GM19238 (cell line): ENCODE results near the gene KRT27.

Source experiments
- DNase-seq: peaks from one replicate; pipeline ENCODE4 v3.0.0; 2011; ENCODE audit warnings: low spot score; ENCODE audit not compliant: insufficient read length

KRT27 gene

GRCh38 chr17:40810494-40810893, 28.1 kb upstream of the KRT27 start:
- DNase-seq = no peak

DNA sequence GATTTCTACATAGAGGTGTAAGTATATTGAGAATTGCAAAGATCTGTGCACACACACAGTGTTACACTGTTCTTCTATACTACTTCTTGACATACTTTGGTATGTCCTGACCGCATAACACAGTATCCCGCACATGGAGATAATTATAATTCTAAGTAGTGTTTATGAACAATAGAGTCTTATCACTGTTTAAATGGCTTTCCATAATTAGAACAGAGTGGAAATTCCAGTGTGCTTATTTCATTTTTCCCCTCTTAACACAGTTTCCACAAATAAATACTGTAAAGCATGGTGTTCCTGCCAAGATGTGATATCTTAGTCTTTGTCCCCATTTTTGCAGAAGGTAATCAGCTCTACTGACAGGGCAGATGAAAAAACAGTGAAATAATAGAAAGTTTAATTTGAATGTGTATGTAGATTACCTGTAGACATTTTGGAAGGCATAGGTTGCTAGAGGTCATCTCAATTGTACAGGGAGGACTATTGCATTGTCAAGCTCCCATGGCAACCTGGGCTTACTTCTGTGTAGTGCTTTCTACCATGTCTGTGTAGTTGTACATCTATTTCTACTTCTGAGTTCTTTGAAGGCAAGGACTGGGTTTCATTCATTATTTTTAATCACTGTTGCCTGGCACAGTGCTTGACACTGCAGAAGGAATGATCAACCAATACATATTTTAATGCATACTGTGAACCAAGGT, 27.5 kb upstream of the KRT27 start:
- no peak for DNase-seq

GRCh38 chr17:40806131-40806530, 23.8 kb upstream of the KRT27 start:
- DNase-seq = no peak

DNA sequence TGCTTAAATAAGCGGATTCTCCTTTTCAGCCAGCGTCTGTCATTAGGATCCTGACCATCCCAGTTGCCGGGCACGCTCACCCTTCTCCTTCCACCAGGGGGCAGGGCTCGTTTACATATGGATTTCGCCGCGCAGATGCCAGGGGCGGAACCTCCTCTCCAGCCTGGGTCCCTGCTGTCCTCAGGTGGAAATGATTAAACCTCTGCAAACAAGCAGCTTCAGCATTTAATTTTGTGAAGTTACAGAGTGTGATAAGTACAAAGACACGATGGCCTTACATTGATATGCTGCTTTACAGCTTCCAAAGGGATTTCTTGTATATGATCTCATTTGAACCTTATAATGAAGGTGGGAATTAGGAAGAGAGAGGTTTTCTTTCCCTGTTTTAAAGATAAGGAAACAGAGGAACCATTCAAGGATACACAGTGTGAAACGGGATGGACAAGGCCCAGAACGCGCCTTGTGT, 21.3 kb upstream of the KRT27 start:
- peak; percentile 53 for DNase-seq

- no peak for DNase-seq
Measured at GRCh38 chr17:40801157-40801556, 18.8 kb upstream of the KRT27 start.

GRCh38 chr17:40800381-40800780, 18.0 kb upstream of the KRT27 start:
- no peak for DNase-seq

DNA sequence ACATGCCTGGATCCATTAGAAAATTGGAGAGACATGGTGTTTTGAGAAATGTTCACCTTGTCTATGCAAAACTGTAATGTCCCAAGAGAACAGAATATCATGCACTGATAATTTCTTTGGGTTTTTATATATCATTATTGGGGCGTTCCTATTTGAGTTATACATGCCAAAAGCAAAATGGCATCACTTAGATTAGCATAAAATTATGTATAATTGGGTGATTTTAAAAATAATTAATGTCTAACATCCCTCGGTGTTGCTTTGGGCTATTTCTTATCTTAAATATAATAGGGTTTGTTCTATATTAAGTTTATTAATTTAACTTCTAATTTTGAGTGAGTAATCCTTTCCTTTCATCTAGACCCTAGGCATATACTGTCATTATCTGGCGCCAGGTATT, 17.5 kb upstream of the KRT27 start, which contains the start of gene KRT28:
Gene KRT28 (minus strand): TSS at position 101 of the 400 bp plus-strand sequence. CDS start 66 bp downstream, at position 35.
- no peak for DNase-seq

- no peak for DNase-seq
Measured at GRCh38 chr17:40796846-40797245, 14.5 kb upstream of the KRT27 start.

GRCh38 chr17:40795019-40795667, 12.8 kb upstream of the KRT27 start:
- no peak for DNase-seq

- DNase-seq = no peak
Measured at GRCh38 chr17:40794466-40794865, 12.1 kb upstream of the KRT27 start.

GRCh38 chr17:40793832-40794231, 11.5 kb upstream of the KRT27 start:
- no peak for DNase-seq

GRCh38 chr17:40791787-40792436, 9.6 kb upstream of the KRT27 start:
- no peak for DNase-seq

DNA sequence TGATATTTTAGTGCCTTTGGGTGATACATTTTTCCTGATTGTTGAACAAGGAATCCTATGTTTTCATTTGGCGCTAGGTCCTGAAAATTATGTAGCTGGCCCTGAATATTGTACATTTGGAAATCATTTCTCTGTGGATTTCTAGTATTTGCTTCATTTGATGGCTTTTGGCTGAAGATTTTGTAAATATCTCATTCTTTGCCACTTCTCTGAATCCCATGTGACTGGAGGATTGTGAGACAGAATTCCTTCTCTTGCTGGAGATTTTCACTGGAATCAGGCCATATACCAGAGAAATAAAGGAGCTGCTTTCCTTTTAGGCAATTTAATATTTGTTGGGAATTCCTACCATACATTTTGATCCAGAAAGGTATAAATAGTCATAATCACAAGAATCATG, 8.8 kb upstream of the KRT27 start:
- no peak for DNase-seq

GRCh38 chr17:40779181-40779909, 3.0 kb downstream of the KRT27 start:
- no peak for DNase-seq

DNA sequence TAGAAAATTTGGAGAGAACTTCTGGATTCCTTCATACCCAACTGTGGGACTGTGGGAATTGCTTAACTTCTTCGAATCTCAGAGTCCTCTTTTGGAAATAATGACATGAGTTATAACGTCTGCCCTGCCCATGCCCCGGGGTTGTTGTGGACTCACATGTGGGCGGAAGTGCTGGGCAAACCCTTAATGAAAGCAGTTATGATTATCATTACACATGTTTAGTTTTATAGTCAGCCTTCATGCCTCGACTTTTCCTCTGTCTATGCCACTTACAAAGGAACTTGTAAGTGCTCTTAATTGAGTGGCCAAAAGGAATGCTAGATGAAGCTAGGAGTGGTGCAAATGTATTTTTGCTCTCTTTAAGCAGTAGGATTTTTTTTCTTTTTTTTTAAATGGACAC, 3.9 kb downstream of the KRT27 start:
- no peak for DNase-seq

GRCh38 chr17:40777971-40778370, 4.4 kb downstream of the KRT27 start:
- no peak for DNase-seq

DNA sequence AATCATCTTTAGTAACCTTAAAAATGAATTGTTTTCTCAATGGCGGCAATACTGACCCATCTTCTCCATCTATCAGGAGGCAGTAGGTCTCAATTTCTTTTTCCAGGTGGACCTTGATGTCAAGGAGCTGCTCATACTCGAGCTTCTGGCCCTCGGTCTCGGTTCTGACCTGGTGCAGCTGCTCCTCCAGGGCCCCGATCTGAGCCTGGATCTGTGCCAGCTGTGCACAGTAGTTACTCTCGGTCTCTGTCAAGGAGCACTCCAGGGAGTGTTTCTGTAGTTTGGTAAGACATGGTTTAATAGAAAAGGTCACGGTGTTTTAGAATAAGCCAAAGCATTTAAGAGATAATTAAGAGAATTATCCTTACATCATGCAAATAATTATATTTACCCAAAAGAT, 4.9 kb downstream of the KRT27 start:
- DNase-seq = no peak

GRCh38 chr17:40775945-40776344, 6.4 kb downstream of the KRT27 start:
- no peak for DNase-seq

- no peak for DNase-seq
Measured at GRCh38 chr17:40772101-40772500, 10.2 kb downstream of the KRT27 start, which contains the start of gene KRT26. Gene KRT26, minus strand, starts transcription at chr17:40772201. Its CDS starts 88 bp downstream, at chr17:40772113.

DNA sequence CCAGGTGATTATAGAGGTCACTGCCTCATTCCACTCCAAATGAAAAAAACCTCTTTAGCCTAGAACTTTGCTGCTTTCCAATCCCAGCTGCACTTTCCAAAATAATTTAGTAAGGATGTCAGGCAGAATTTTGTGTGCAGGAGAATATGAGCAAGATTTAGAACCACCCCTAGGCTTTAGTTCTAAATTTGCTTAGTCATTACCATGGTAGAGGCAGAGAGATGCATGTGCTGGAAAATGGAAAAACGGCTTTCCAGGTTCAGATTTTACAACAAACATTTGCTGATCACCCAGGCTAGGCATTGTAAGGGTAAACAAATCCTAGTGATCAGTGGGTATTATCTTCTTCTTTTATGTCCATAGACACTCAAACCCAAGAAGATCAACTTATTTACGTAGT, 16.7 kb downstream of the KRT27 start:
- DNase-seq = no peak

- DNase-seq = no peak
Measured at GRCh38 chr17:40763752-40764151, 18.6 kb downstream of the KRT27 start.
